Bronchial epithelial cell (primary cell): ENCODE results near the gene PTGFRN. TPM values are rescaled to one million over a fixed set of nuclear protein-coding genes. Genes with fewer than 3 reads are reported as not detected.

Experiments used
- DNase-seq: peaks from one replicate; pipeline ENCODE4 v3.0.0-alpha.2; 2010; ENCODE audit warnings: low read depth
- FAIRE-seq: peaks from 2 replicates; lab custom pipeline; 2011; peaks lifted over from hg19 to GRCh38; lab: Jason Lieb, UNC
- H3K27me3 ChIP-seq: 2 replicates; pipeline ENCODE4 v1.5.1; 2011; ENCODE audit warnings: low read length; ENCODE audit not compliant: control insufficient read depth, insufficient read depth
- H3K36me3 ChIP-seq: 2 replicates; pipeline ENCODE4 v1.5.1; 2011; ENCODE audit warnings: low read length; ENCODE audit not compliant: control insufficient read depth, insufficient read depth
- H3K4me3 ChIP-seq: 2 replicates; pipeline ENCODE4 v1.5.1; 2011; ENCODE audit warnings: mild to moderate bottlenecking, low read depth, low read length, control low read depth
- total RNA-seq: library from RNA; depleted of rRNA; stranded (reverse); fragments of >200 nt; gene quantifications from 2 replicates; pipeline ENCODE4 v1.2.1, GENCODE V29; 2014
- TF ChIP-seq, protein P1 (sequence below): IDR thresholded peaks from 2 replicates; pipeline ENCODE4 v1.5.1; 2011; ENCODE audit warnings: mild to moderate bottlenecking, moderate library complexity, low read length, control low read depth, inconsistent platforms; ENCODE audit not compliant: insufficient read depth, severe bottlenecking

PTGFRN gene
- total RNA-seq, 1 donor from 2014 or later, result 89.2 TPM

GRCh38 chr1:117011334-117011733, 101.6 kb downstream of the PTGFRN start:
- H3K27me3 ChIP-seq, result no peaks in the 10 kb centered on the region
- TF ChIP-seq, protein P1, sequence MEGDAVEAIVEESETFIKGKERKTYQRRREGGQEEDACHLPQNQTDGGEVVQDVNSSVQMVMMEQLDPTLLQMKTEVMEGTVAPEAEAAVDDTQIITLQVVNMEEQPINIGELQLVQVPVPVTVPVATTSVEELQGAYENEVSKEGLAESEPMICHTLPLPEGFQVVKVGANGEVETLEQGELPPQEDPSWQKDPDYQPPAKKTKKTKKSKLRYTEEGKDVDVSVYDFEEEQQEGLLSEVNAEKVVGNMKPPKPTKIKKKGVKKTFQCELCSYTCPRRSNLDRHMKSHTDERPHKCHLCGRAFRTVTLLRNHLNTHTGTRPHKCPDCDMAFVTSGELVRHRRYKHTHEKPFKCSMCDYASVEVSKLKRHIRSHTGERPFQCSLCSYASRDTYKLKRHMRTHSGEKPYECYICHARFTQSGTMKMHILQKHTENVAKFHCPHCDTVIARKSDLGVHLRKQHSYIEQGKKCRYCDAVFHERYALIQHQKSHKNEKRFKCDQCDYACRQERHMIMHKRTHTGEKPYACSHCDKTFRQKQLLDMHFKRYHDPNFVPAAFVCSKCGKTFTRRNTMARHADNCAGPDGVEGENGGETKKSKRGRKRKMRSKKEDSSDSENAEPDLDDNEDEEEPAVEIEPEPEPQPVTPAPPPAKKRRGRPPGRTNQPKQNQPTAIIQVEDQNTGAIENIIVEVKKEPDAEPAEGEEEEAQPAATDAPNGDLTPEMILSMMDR, result no peak
- no peaks in the 10 kb centered on the region for H3K36me3 ChIP-seq
- FAIRE-seq (no peak), DNase-seq (no peak)
- no peak overlapping the region for H3K4me3 ChIP-seq

DNA sequence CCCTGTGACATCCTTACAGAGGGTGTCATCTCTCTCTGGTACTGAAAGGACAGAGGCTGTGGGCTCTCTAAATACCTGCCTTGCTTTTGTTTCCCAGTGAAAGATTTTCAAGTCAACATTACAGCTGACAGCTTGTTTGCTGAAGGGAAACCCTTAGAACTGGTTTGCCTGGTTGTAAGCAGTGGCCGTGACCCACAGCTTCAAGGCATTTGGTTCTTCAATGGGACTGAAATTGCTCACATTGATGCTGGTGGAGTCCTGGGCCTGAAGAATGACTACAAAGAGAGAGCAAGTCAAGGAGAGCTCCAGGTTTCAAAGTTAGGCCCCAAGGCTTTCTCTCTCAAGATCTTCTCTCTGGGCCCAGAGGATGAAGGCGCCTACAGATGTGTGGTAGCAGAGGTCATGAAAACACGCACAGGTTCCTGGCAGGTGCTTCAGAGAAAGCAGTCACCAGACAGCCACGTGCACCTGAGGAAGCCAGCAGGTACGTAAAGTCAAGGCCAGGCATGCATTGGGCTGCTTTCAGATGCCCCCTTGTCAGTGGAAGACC, 103.7 kb downstream of the PTGFRN start:
- DNase-seq (peak; percentile 61), FAIRE-seq (no peak)
- Histone ChIP-seq H3K36me3 (no peaks in the 10 kb centered on the region), H3K27me3 (no peaks in the 10 kb centered on the region), H3K4me3 (no peak overlapping the region)
- TF ChIP-seq, protein P1, result no peak

GRCh38 chr1:117014209-117014608, 104.5 kb downstream of the PTGFRN start:
- Histone ChIP-seq H3K36me3 (no peaks in the 10 kb centered on the region), H3K4me3 (no peak overlapping the region), H3K27me3 (no peaks in the 10 kb centered on the region)
- TF ChIP-seq, protein P1, result no peak
- no peak for FAIRE-seq
- DNase-seq, result peak; percentile 70

DNA sequence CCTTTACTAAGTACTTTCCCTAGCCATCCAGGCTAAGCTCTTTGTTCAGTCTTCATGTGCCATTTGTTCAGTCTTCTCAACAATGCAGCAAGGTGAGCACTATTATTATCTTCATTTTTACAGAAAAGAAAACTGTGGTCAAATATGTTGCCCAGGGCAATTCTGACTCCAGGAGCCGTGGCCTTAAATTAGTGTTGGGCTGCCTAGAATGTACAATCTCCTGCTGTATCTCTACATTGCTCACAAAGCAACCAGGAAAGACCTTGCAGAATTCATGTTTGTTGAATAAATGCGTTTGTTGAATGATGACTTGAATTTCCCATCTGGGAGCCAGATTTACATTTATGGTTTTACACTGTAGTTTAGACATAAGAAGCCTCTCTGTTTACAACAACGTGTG, 106.0 kb downstream of the PTGFRN start:
- Histone ChIP-seq H3K4me3 (no peak overlapping the region), H3K27me3 (no peaks in the 10 kb centered on the region), H3K36me3 (no peaks in the 10 kb centered on the region)
- DNase-seq, result no peak
- FAIRE-seq, result no peak
- TF ChIP-seq, protein P1, result no peak

GRCh38 chr1:117017062-117017461, 107.3 kb downstream of the PTGFRN start:
- Histone ChIP-seq H3K4me3 (no peak overlapping the region), H3K27me3 (no peaks in the 10 kb centered on the region), H3K36me3 (no peaks in the 10 kb centered on the region)
- TF ChIP-seq, protein P1, result no peak
- no peak for FAIRE-seq
- no peak for DNase-seq

GRCh38 chr1:117017648-117018047, 107.9 kb downstream of the PTGFRN start:
- TF ChIP-seq, protein P1, result no peak
- no peak for FAIRE-seq
- Histone ChIP-seq H3K27me3 (no peaks in the 10 kb centered on the region), H3K36me3 (no peaks in the 10 kb centered on the region), H3K4me3 (no peak overlapping the region)
- no peak for DNase-seq
